ENCODE data around the gene IFNE.
A peak's percentile ranks its signal among the peaks of the same experiment; 100 is the strongest.
"Not testable (repeated sequence)": the region's sequence is repeated elsewhere in the genome, so short reads cannot be mapped to it uniquely, and the experiment has no call there.

IFNE gene

GRCh38 chr9:21465859-21466518, 16.1 kb downstream of the IFNE start:
- TF ChIP-seq CTCF (conservative IDR thresholded peaks at IDR 0.05; ENCODE audit: low read depth, low read length), result peak; percentile 75
- H3K4me3 ChIP-seq (ENCODE audit: low read depth, low read length), result no peak overlapping the region
- peak; percentile 87 for DNase-seq (ENCODE audit: low read depth)

- DNase-seq (ENCODE audit: low read depth), result no peak
- no peak overlapping the region for H3K4me3 ChIP-seq (ENCODE audit: low read depth, low read length)
- TF ChIP-seq CTCF (conservative IDR thresholded peaks at IDR 0.05; ENCODE audit: low read depth, low read length), result no peak
Measured at GRCh38 chr9:21465138-21465537, 17.0 kb downstream of the IFNE start.

GRCh38 chr9:21461377-21461776, 20.7 kb downstream of the IFNE start:
- no peak overlapping the region for H3K4me3 ChIP-seq (ENCODE audit: low read depth, low read length)
- TF ChIP-seq CTCF (conservative IDR thresholded peaks at IDR 0.05; ENCODE audit: low read depth, low read length), result no peak
- DNase-seq (ENCODE audit: low read depth), result no peak

- no peak overlapping the region for H3K4me3 ChIP-seq (ENCODE audit: low read depth, low read length)
- peak; percentile 62 for DNase-seq (ENCODE audit: low read depth)
- TF ChIP-seq CTCF (conservative IDR thresholded peaks at IDR 0.05; ENCODE audit: low read depth, low read length), result peak; percentile 86
Measured at GRCh38 chr9:21455320-21455719, 26.8 kb downstream of the IFNE start.

GRCh38 chr9:21454149-21454548, 28.0 kb downstream of the IFNE start:
- no peak for TF ChIP-seq CTCF (conservative IDR thresholded peaks at IDR 0.05; ENCODE audit: low read depth, low read length)
- DNase-seq (ENCODE audit: low read depth), result peak; percentile 19
- H3K4me3 ChIP-seq (ENCODE audit: low read depth, low read length), result no peak overlapping the region

- no peak for DNase-seq (ENCODE audit: low read depth)
- no peak for TF ChIP-seq CTCF (conservative IDR thresholded peaks at IDR 0.05; ENCODE audit: low read depth, low read length)
- H3K4me3 ChIP-seq (ENCODE audit: low read depth, low read length), result no peak overlapping the region
Measured at GRCh38 chr9:21452681-21453080, 29.4 kb downstream of the IFNE start.

GRCh38 chr9:21450733-21451394, 31.2 kb downstream of the IFNE start:
- no peak for TF ChIP-seq CTCF (conservative IDR thresholded peaks at IDR 0.05; ENCODE audit: low read depth, low read length)
- peak; percentile 50 for DNase-seq (ENCODE audit: low read depth)
- no peak overlapping the region for H3K4me3 ChIP-seq (ENCODE audit: low read depth, low read length)

GRCh38 chr9:21449312-21449711, 32.8 kb downstream of the IFNE start:
- not testable (repeated sequence) for H3K4me3 ChIP-seq (ENCODE audit: low read depth, low read length); DNase-seq (ENCODE audit: low read depth)
